AG09319 (cell line): ENCODE results near the gene GBX2.

ENCODE experiments used
- DNase-seq: peaks from one replicate; pipeline ENCODE4 v3.0.0-alpha.2; 2010; ENCODE audit warnings: low read depth; ENCODE audit errors: extremely low read depth
- TF ChIP-seq, protein P1 (sequence below): IDR thresholded peaks from 2 replicates; pipeline ENCODE4 v1.5.1; 2011; ENCODE audit warnings: low read depth, mild to moderate bottlenecking, inconsistent platforms, low read length, moderate library complexity

Gene GBX2

DNA sequence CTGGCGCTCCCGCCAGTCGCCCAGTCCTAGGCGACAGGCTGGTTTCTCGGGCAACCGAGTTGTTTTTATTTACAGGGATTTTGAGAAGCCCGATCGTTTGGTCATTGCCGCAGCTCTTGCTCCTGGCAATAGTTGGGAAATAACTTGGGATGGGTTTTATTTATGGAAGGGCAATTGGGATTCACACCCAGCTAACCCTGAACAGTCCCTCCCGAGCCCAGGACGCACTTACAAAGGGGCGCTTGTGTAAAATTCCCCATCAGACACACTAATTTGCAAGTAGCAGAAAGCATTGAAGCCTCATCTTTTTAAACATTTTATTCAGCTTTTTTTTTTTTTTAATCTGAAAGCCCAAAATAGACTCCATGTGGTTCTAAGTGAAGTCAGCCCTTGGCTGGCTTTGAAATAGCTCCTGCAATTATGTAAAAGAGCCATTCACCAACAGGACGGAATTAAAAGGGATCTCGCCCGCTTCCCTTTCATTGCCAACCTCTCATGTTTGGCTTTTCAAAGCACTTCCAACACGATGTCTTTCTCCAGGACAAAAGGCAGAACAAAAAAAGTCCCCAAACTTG lies 3.6 kb upstream of the GBX2 start:
- TF ChIP-seq, protein P1, sequence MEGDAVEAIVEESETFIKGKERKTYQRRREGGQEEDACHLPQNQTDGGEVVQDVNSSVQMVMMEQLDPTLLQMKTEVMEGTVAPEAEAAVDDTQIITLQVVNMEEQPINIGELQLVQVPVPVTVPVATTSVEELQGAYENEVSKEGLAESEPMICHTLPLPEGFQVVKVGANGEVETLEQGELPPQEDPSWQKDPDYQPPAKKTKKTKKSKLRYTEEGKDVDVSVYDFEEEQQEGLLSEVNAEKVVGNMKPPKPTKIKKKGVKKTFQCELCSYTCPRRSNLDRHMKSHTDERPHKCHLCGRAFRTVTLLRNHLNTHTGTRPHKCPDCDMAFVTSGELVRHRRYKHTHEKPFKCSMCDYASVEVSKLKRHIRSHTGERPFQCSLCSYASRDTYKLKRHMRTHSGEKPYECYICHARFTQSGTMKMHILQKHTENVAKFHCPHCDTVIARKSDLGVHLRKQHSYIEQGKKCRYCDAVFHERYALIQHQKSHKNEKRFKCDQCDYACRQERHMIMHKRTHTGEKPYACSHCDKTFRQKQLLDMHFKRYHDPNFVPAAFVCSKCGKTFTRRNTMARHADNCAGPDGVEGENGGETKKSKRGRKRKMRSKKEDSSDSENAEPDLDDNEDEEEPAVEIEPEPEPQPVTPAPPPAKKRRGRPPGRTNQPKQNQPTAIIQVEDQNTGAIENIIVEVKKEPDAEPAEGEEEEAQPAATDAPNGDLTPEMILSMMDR: no peak

DNA sequence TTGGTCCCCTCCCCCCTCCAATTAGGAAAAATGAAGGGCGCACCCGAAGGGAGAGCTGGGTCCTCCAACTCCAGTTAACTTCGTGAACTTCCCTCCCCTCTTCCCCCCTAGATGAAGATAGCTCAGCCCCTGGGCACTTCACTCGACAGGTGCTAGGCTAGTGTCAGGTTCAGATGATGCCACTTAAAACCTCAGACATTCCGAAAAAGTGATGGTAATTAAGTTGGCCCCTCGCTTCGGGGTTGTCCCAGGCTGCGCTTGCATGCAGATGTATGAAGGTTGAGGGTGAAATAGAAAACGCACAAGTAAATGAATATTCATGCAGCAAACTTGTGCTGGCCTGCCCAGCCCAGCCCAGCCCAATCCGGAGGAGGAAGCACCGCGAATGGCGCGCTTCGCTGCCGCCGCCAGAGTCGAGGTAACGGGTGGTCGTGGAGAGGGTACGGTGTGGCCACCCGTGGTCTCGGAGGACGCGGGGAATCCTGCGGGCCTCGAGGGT lies 3.0 kb upstream of the GBX2 start:
- TF ChIP-seq, protein P1: no peak
- DNase-seq: no peak

More for the DNA sequence above, 3.6 kb upstream of the GBX2 start:
- DNase-seq: no peak

DNA sequence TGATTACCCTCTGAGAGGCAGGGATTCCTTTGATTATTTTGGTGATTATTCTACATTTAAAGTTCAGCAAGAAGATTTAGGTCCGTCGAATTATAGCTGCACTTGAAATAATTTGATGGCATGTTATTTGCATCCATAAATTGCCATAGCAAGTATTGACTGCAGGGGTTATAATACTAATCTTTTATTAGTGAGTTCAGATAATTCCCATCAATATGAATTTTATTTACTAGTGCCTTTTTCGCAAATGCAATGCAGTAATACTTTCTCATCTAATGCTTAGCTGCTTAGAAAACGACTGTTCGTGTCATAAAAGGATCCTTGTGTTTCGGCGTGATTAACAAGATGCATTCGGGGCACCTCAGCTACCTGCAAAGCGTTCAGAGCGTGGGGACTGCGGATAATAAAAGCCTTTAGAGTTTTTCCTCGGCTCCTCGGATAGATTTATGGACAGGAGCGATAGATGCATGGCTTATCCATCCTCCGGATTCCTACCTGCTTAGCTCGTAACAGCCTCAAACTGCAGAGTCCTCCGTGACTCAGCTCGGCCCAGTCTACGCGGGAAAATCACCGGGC lies 2.5 kb upstream of the GBX2 start:
- TF ChIP-seq, protein P1: no peak
- DNase-seq: no peak

GRCh38 chr2:236169741-236170589 lies 1.8 kb upstream of the GBX2 start:
- TF ChIP-seq, protein P1: no peak
- DNase-seq: no peak

- DNase-seq: no peak
- TF ChIP-seq, protein P1: no peak
These were observed 1.1 kb upstream of the GBX2 start for GRCh38 chr2:236169151-236169721.

DNA sequence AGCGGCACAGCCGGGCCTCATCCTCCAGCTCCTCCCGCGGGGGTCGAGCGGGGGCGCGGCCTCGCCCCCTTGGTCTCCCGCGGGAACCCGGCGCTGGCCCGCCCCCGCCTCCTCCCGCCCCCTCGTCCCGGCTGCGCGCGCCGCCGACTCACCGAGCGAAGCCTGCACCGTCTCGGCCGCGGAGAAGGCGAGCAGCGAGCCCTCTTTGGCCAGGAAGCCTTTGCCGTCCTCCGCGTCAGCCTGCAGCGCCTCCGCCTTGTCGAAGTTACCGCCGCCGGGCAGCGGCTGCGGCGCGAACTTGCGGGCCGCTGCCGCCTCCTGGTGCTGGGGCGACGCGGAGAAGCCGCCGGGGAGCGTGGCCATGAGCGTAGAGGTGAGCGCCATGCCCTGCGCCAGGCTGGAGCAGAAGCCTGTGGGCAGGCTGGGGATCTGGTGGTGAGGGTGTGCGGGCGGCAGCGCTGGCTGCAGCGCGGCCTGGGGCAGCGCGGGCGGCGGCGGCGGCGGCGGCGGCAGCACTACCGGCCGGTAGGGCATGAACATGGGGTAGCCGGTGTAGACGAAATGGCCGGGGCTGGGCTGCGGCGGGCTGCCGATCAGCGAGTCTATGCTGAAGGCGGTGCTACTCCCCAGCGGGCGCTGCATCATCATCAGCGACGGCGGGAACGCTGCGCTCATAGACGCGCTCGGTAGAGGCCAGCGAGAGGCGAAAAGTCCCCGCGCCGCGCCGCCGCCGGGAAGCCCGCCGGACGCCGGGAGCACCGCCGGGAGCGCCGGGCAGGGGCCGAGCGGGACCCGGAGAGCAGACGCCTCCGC lies 683 bp downstream of the GBX2 start:
- TF ChIP-seq, protein P1: peak; percentile 1; the same call in 1 of the 2 replicates
- DNase-seq: no peak
